ENCODE results near the gene GET3.
"Not testable (repeated sequence)": the region's sequence is repeated elsewhere in the genome, so short reads cannot be mapped to it uniquely, and the experiment has no call there.

The GET3 gene

GRCh38 chr19:12712077-12712476 lies 25.2 kb upstream of the GET3 start:
- DNase-seq; in situ Hi-C loops (cut with HindIII; ENCODE audit: low pct_ligation_motif_present, low pct_unique_long_range_greater_than_20kb, low sequenced_read_pairs): not testable (repeated sequence)

GRCh38 chr19:12713304-12713703 lies 24.0 kb upstream of the GET3 start:
- in situ Hi-C loops (cut with HindIII; ENCODE audit: low pct_ligation_motif_present, low pct_unique_long_range_greater_than_20kb, low sequenced_read_pairs); DNase-seq: not testable (repeated sequence)

- DNase-seq, result no peak
- in situ Hi-C loops (cut with HindIII; ENCODE audit: low pct_ligation_motif_present, low pct_unique_long_range_greater_than_20kb, low sequenced_read_pairs), result no loop called here
Observed at GRCh38 chr19:12715102-12715501, 22.2 kb upstream of the GET3 start.

GRCh38 chr19:12715929-12716328 lies 21.4 kb upstream of the GET3 start:
- no peak for DNase-seq
- in situ Hi-C loops (cut with HindIII; ENCODE audit: low pct_ligation_motif_present, low pct_unique_long_range_greater_than_20kb, low sequenced_read_pairs), result no loop called here

- DNase-seq, result no peak
- in situ Hi-C loops (cut with HindIII; ENCODE audit: low pct_ligation_motif_present, low pct_unique_long_range_greater_than_20kb, low sequenced_read_pairs), result no loop called here
Observed at GRCh38 chr19:12720296-12720695, 17.0 kb upstream of the GET3 start.

- no peak for DNase-seq
- in situ Hi-C loops (cut with HindIII; ENCODE audit: low pct_ligation_motif_present, low pct_unique_long_range_greater_than_20kb, low sequenced_read_pairs), result no loop called here
Observed at GRCh38 chr19:12720851-12721655, 16.2 kb upstream of the GET3 start.

GRCh38 chr19:12721656-12722565 lies 15.4 kb upstream of the GET3 start:
- peak; percentile 47 for DNase-seq

DNA sequence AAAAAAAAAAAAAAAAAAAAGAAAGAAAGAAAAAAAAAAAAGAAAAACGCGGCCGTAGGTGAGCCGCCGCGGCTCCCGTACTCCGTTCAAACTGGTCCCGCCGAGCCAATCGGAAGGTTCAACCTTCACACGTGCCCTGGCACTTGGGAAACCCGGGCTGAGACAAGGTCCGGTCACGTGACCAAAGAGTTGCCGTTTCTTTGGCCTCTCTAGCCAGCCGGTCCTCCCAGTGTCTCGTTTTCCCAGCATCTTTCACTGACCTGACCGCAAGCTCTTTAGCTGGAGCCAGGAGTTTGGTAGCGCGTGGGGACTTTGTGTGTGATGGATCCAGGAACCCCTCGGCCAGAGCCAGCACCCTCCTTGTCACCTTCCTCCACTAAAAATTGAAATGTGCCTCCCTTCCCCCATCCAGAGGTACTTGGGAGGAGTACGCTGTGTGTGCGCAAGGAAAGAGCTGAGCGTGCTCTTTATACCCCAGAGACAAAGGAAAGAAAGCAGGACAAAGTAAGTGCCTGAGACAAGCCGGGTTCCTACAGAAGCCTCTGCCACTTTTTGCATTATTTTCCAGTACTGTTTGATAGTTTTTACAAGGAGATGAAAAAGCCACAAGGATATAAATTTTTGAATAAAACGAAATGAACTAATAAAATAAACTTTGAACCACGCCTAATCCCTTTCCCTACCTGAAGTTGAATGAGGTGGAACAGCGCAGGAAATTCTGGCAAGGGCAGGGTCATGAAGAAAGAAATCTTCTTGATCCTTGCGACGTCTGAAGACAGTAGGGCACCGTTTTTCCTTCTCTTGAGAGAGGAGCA lies 14.5 kb upstream of the GET3 start:
- peak; percentile 98 for DNase-seq
- in situ Hi-C loops (cut with HindIII; ENCODE audit: low pct_ligation_motif_present, low pct_unique_long_range_greater_than_20kb, low sequenced_read_pairs), result no loop called here

More at GRCh38 chr19:12721656-12722565, 15.4 kb upstream of the GET3 start:
- in situ Hi-C loops (cut with HindIII; ENCODE audit: low pct_ligation_motif_present, low pct_unique_long_range_greater_than_20kb, low sequenced_read_pairs), result no loop called here

DNA sequence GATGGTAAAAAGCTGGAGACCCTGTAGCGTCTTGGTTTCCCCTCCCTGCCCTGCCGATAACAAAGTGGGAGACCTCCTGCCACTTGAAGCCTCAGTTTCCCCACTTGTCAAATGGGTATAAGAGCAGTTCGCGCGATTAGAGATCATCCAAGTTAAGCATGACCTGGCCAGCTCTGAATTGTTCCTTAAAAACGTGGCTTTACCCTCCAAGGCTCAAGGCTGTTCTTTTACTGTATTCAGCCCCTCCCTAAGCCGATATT lies 14.0 kb upstream of the GET3 start:
- in situ Hi-C loops (cut with HindIII; ENCODE audit: low pct_ligation_motif_present, low pct_unique_long_range_greater_than_20kb, low sequenced_read_pairs), result no loop called here
- DNase-seq, result peak; percentile 32

DNA sequence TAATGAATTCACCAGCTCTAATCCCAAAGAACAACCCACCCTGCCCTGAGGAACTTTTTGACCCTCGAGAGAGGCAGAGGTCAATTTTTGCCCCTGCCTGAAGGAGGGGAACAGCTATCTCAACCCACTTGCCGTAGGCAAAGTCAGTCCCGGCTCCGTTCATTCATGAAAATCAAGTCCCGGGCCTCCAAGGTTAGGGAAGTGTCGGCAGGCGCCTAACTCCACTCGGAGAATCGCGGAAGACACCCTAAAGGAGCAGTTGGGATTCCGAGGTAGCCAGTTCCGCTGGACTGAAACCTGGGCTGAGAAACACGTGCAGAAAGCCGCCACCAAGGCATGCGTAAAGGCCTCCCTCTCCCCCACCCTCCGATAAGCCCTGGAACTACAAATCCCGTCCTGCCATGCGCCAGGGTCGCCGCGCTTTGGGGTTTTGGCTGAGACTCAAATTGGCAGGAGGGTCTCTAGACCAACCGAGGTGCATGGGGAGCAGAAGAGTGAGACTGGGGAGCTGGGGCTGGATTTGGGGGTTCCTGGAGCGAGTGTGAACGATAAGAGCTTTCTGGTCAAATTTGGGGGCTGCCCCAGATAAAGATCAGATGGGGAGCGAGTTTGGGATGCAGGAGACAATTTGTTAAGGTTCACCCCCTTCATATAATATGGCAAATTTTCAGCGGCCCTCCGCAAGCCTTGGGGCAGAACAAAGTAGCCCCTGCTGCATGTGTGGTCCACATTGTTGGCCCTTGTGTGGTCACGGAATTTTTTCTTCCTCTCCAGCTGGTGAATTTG lies 13.5 kb upstream of the GET3 start, which contains the start of gene TNPO2:
TSS of gene TNPO2 (minus strand) at position 292 of the 786 bp plus-strand sequence. CDS start 2,955 bp downstream, outside the sequence.
- in situ Hi-C loops (cut with HindIII; ENCODE audit: low pct_ligation_motif_present, low pct_unique_long_range_greater_than_20kb, low sequenced_read_pairs), result no loop called here
- DNase-seq, result peak; percentile 67

DNA sequence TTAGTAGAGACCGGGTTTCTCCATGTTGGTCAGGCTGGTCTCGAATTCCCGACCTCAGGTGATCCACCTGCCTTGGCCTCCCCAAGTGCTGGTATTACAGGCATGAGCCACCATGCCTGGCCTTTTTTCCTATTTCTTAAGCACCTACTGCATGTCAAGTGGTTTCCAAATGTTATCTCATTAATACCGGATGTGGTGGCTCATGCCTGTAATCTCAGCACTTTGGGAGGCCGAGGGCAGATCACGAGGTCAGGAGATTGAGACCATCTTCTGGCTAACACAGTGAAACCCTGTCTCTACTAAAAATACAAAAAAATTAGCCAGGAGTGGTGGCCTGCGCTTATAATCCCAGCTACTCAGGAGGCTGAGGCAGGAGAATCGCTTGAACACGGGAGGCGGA lies 11.7 kb upstream of the GET3 start:
- in situ Hi-C loops (cut with HindIII; ENCODE audit: low pct_ligation_motif_present, low pct_unique_long_range_greater_than_20kb, low sequenced_read_pairs); DNase-seq: not testable (repeated sequence)

GRCh38 chr19:12726988-12727316 lies 10.3 kb upstream of the GET3 start:
- in situ Hi-C loops (cut with HindIII; ENCODE audit: low pct_ligation_motif_present, low pct_unique_long_range_greater_than_20kb, low sequenced_read_pairs), result no loop called here
- no peak for DNase-seq

GRCh38 chr19:12727745-12728433 lies 9.4 kb upstream of the GET3 start:
- no peak for DNase-seq
- in situ Hi-C loops (cut with HindIII; ENCODE audit: low pct_ligation_motif_present, low pct_unique_long_range_greater_than_20kb, low sequenced_read_pairs), result no loop called here

- in situ Hi-C loops (cut with HindIII; ENCODE audit: low pct_ligation_motif_present, low pct_unique_long_range_greater_than_20kb, low sequenced_read_pairs), result no loop called here
- no peak for DNase-seq
Observed at GRCh38 chr19:12730064-12730463, 7.2 kb upstream of the GET3 start.

DNA sequence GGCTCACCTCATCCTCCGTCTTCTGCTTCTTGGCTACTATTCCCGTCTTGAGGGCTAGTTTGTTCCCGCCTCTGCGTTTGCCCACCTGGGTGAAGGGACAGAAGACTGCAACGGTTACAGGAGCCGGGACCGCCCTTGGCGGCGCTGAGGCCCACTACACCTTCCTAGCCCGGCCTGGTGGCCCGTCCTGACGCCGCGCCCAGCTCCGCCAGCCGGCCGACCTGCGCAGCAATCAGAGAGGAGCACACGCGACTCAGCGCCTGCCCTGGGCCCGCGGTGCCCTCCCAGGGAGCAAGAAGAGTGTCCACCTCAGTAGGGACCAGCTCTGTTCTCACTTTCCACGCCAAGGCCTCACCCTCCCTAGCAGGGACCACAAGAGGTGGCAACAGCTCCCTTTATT lies 6.0 kb upstream of the GET3 start:
- DNase-seq, result no peak
- in situ Hi-C loops (cut with HindIII; ENCODE audit: low pct_ligation_motif_present, low pct_unique_long_range_greater_than_20kb, low sequenced_read_pairs), result no loop called here

DNA sequence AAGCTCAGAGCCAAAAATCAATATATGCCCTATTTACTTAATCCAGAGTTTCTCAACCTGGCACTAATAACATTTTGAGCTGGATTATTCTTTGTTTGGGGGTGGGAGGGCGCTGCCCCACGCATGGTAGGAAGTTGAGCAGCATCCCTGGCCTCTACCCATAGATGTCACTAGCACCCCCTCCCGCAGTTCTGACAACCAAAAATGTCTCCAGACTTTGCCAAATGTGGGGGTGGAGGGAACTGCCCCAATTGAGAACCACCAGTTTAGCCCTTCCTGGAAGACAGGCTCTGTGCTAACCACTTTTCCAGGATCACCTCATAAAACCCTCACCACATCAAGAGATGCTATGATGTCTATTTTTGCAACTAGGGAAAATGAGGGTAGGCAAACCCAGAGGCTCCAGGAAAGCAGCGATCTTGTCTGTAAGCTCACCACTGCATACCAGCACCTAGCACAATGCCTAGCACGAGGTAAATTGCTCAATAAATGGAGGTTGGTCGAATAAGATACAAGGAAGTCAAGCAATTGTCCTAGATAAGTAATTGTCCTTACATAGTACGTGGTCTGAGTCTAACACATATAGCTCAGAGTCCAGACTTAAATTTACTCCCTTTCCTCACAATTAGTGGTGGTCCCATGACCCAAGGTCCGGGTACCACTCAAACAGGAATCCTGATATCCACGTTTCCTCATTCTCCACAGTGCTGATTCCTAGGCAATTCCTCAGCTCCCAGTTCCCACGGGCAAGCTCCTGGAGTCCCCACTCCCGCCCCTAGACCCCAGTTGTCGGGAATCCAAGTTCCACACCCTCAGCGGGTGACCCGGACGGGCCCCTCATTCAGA lies 3.7 kb upstream of the GET3 start:
- in situ Hi-C loops (cut with HindIII; ENCODE audit: low pct_ligation_motif_present, low pct_unique_long_range_greater_than_20kb, low sequenced_read_pairs), result no loop called here
- peak; percentile 34 for DNase-seq

- in situ Hi-C loops (cut with HindIII; ENCODE audit: low pct_ligation_motif_present, low pct_unique_long_range_greater_than_20kb, low sequenced_read_pairs), result no loop called here
- no peak for DNase-seq
Observed at GRCh38 chr19:12737835-12738351, 596 bp downstream of the GET3 start.
